ENCODE results near the gene CNTNAP1.

DNA sequence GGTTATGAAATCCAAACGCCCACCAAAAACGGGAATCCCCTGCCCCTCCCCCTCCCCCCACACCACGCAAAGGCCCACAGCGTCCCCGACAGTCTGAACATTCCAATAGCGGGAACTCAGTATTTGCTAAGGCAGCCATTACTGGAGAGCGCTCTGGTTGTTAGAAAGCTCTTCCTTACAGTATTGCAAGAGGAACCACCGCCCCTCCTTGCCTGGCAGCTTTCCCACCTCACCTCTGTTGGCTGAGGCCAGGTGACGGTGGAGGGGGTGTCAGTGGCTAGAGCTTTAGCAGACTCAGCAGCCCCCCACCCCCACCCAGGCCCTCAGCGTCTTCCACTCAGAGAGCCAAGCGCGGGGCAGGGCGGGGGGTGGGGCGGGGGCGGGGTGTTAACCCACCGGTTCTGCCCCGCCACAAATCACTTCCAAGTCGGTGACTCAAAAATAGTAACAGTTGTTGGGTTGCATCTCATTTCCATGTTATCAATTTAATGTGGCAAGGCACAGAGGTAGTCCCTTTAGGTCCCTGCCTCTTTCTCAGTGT lies 3.3 kb upstream of the CNTNAP1 start:
- TF ChIP-seq EZH2 (IDR thresholded peaks at IDR 0.05) (no peak), CTCF (IDR thresholded peaks at IDR 0.05) (no peak)
